Measurements from ENCODE around the gene FBLN1.

The FBLN1 gene

GRCh38 chr22:45640941-45641621, 138.4 kb downstream of the FBLN1 start:
- no peak for DNase-seq (ENCODE audit: low spot score)

DNA sequence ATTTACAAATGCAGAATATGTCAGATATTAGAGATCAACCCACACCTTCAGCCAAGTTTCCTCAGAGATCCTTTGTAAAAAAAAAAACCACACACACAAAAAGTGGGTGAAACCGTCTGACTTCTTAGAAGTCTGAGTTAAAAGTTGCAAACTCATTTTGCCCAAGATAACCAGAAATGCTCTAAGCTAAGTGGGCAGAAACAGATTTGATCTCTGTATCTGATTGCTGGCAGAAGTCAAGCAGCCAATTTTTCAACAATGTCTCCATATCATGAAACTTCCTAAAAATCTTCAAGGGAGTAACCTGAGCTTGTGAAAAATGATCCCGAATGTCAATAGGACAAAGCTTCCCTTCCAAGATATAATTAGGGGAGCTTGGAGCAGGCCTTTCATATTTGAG, 140.3 kb downstream of the FBLN1 start:
- peak; percentile 10 for DNase-seq (ENCODE audit: low spot score)

DNA sequence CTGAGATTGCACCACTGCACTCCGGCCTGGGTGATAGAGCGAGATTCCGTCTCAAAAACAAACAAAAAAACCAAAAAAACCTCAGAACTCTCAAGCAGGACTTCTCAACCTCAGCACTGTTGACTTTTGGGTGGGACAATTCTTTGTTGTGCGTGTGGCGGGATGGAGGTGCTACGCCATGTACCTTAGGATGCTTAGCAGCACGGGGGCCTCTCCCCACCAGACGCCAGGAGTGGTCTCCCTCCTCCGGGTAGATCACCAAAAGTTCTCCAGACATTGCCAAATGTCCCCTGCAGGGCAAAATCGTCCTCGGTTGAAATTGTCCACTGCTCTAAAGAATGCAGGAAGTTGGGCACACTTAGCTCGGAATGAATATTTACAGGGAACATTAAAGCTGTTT, 142.0 kb downstream of the FBLN1 start:
- DNase-seq (ENCODE audit: low spot score) = no peak

DNA sequence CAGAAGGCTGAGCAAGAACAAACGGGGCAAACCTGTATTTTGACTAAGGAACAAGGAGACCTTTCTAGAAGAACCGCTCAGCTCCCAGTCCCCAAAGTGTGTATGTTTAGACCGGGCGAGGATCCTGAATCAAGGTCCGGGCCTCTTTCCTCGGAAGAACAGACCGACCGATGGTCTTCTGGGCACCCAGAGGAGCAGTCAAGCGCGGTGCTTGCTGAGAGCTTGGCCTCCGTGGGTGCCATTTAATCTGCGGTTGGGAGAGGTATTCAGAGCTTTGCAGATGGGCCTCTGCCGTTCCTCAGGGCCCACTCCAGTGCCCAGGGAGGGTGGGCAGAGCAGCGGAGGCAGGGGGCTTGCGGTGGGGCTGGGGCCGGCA, 142.5 kb downstream of the FBLN1 start:
- DNase-seq (ENCODE audit: low spot score) = no peak

DNA sequence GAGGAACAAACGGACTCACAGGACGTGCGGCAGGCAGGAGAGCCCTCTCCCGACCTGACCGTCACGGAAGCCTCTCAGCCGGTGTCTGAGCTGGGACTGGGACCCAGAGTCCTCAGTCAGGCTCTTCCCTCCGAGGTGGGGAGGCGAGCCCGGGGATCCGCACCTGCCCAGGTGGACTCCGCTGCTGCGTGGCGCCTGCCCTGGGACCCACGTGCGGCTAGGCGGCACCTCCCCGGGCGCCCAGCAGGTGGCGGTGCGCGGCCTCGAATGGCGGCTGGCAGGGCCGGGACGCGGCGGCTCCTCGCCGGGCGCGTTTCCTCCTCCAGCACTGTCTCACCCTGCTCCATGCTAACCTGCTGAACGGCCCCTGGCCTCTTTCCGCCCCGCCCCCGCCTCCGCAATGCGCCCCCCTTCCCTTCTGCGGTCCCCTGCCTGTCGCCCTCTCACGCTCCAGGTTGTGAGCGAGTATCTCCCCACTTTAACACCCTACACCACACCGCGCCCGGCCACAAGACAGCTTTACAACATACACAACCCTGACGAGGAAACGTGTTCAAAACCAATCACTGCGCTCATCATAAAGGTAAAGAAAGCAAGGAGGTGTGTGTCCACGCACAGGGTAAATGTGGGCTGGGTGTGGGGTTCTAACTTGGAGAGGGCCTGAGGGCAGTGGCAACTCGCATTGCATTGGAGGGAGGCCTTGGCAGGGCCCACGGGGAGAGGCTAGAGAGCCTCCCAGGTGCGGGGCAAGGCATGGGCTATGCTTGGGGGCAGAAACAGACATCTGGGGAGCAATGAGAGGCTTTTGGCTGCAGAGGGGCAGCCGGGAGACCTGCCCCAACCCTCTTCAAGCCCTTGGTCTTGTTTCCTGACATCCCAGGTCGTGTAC, 143.1 kb downstream of the FBLN1 start:
- DNase-seq (ENCODE audit: low spot score) = peak; percentile 51

DNA sequence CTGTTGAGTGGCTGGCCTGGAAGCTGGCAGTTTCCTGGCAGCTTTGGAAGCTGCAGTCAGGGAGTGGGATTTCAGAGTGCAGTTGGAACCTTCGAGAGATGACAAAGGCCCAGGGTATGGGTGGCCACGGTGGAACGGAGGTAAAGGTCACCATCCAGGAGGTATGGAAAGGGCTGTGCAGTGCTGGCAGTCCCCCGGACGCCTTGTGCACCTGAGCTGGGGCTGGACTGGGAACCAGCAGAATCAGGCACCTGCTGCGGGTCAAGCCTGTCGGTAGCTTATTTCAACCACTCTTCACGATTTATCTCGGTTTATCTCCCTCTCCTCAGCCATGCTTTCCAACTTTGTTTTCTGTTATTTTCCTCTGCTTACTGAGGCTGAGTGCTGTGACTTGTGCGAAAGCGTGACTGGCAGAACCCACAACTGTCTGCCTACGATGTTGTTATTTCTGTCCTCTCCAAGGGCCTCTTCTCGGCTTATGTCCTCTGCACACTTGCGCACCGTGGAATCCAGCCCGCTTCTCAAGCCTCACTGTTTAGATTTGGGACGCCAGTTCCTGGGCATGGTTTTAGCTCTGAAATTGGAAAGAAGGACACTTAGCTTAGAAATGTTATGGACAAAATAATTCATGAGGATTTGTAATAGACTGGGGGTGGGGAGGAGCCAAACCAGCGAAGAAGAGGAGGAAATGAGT, 145.0 kb downstream of the FBLN1 start:
- DNase-seq (ENCODE audit: low spot score) = no peak

- no peak for DNase-seq (ENCODE audit: low spot score)
Measured at GRCh38 chr22:45648301-45649117, 145.8 kb downstream of the FBLN1 start.

- DNase-seq (ENCODE audit: low spot score) = no peak
Measured at GRCh38 chr22:45649809-45650208, 147.1 kb downstream of the FBLN1 start.

DNA sequence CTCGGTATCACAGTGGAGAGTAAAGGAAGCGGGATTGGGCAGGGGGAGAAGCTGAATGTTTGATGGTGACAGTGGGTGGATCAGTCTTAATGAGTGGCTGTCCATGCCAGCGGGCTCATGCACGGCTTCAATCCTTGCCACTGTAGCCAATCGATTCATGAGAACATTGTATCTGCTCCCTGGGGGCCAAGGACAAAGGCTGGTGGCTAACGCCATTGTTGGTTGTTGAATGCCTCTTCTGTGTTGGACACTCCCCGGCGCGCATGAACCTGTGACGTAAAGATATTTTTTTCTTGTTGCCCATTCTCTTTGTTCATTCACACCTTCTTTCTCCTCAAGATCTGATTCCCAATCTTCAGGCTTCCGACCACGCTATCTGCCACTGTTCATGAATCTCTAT, 148.0 kb downstream of the FBLN1 start:
- DNase-seq (ENCODE audit: low spot score) = no peak
